Lung (tissue), 12 donors: Measurements from ENCODE around the gene ZBTB7B. TPM values are rescaled to one million over a fixed set of nuclear protein-coding genes. Genes with fewer than 3 reads are reported as not detected.

ENCODE experiments used
- ATAC-seq: fragments of 200-7000 bp; cut with Tn5 transposase; one replicate; pipeline ENCODE4 v1.9.1; 2020; ENCODE audit warnings: moderate number of reproducible peaks; ENCODE audit not compliant: insufficient read depth, low FRiP score
- DNase-seq, 3 donors: peaks; one replicate each; pipeline ENCODE4 v3.0.0-alpha.2; 2013 to 2017
- H3K27ac ChIP-seq, 2 donors: one replicate each; pipeline ENCODE4 v1.5.1; 2013; ENCODE audit warnings: mild to moderate bottlenecking in 2 of 2, moderate library complexity in 2 of 2, control low read depth in 1 of 2, inconsistent platforms in 1 of 2, low read depth in 1 of 2, low read length in 1 of 2
- H3K27me3 ChIP-seq, 3 donors: one replicate each; pipeline ENCODE4 v1.5.1; 2013; ENCODE audit warnings: low read length in 2 of 3; ENCODE audit not compliant: control insufficient read depth in 3 of 3, insufficient read depth in 3 of 3
- H3K36me3 ChIP-seq, 4 donors: one replicate each; pipeline ENCODE4 v1.5.1; 2013; ENCODE audit warnings: low read length in 4 of 4, mild to moderate bottlenecking in 1 of 4, moderate library complexity in 1 of 4; ENCODE audit not compliant: control insufficient read depth in 4 of 4, insufficient read depth in 4 of 4
- H3K4me1 ChIP-seq, 5 donors: one replicate each; pipeline ENCODE4 v1.5.1; 2013; ENCODE audit warnings: low read length in 5 of 5, mild to moderate bottlenecking in 2 of 5, moderate library complexity in 1 of 5; ENCODE audit not compliant: control insufficient read depth in 5 of 5, insufficient read depth in 5 of 5
- H3K4me3 ChIP-seq: one replicate; pipeline ENCODE4 v1.5.1; 2013; ENCODE audit warnings: mild to moderate bottlenecking, control low read depth, moderate library complexity
- H3K9ac ChIP-seq, 2 donors: one replicate each; pipeline ENCODE4 v1.5.1; 2013; ENCODE audit warnings: low read length in 2 of 2, control low read depth in 1 of 2; ENCODE audit not compliant: insufficient read depth in 1 of 2
- H3K9me3 ChIP-seq, 4 donors: one replicate each; pipeline ENCODE4 v1.5.1; 2013; ENCODE audit warnings: low read length in 3 of 4, mild to moderate bottlenecking in 1 of 4, moderate library complexity in 1 of 4; ENCODE audit not compliant: control insufficient read depth in 4 of 4, insufficient read depth in 3 of 4
- CTCF ChIP-seq: IDR thresholded peaks from 2 replicates; pipeline ENCODE4 v1.5.1; 2012; ENCODE audit warnings: mild to moderate bottlenecking; ENCODE audit errors: control extremely low read depth, extremely low read depth
- WGBS, 2 donors: extraction: QIAGEN DNeasy Blood & Tissue Kit; methylation state at CpG; one replicate each; pipeline ENCODE4 v1.1.7; 2013; 5-methylcytosine and 5-hydroxymethylcytosine counted together
- polyA plus RNA-seq, 2 donors: library from polyadenylated mRNA; stranded (reverse); fragments of 200-250 nt; gene quantifications; one replicate each; pipeline ENCODE4 v1.2.1, GENCODE V29; 2013
- total RNA-seq, 2 donors: library from RNA; depleted of rRNA in 1 of 2; stranded (reverse); fragments of >200 nt in 1 of 2; gene quantifications; one replicate each; pipeline ENCODE4 v1.2.1, GENCODE V29; 2014 to 2021
- donor health status: control.
- donor health status: control.
- donor health status: Bipolar disorder and iron deficiency.
- donor health status: healthy.
- donor health status: DM: yes; HTN: yes; CAD: no.

The ZBTB7B gene
- total and polyA plus RNA-seq, 4 donors = 41.9 to 83.3 (median 55.2) TPM

DNA sequence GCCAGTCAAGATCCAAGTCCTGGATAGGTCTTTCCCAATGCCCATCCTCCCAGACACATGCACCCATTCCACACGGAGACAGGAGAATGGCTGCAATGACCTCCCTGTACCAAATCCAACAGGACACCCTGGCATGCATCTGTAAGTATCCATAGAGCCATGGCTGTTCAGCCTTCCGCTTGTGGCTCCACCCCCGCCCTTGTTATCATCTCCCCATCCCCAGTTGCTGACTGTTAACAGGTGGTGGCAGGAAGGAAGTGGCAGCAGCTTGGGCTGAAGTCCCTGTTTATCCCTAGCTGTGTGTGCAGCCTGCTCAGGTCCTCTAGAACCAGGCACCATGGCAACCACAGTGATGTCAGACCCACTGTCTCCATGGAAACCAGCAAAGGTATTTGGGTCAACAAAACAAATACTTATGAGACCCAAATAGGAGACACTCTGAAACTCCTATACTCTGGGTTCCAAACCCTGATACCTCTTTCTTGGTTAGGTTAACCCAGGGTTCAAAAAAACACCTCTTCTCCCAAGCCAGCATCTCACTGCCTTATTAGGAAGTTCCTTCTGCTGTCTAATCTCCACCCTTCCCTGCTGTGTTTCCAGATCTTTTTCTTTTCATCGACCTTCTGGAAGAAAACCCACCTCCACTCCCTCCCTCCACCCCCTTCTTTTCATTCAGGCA lies 47.4 kb upstream of the ZBTB7B start:
- peaks cover 0 to 18% (median 10%) of the 10 kb centered on the region in 4 donors for H3K36me3 ChIP-seq
- DNase-seq (peak; percentile 67 to 83 (median 76)), ATAC-seq (peak; percentile 9)
- peak overlapping the region; percentile 65 to 79 for H3K9ac ChIP-seq
- H3K4me1 ChIP-seq = peaks cover 7 to 27% (median 19%) of the 10 kb centered on the region in 5 donors
- TF ChIP-seq CTCF = no peak
- no peaks in the 10 kb centered on the region for H3K27me3 ChIP-seq
- H3K27ac ChIP-seq = peak overlapping the region; percentile 72 to 87
- no peaks in the 10 kb centered on the region for H3K9me3 ChIP-seq
- peak overlapping the region; percentile 4 for H3K4me3 ChIP-seq
- WGBS, 2 donors = 4% methylated on average over 4 of the region's 4 CpGs

- Histone ChIP-seq H3K9ac (peak within 1 kb of the TSS; percentile 65 to 79), H3K4me3 (peak within 1 kb of the TSS; percentile 25), H3K36me3 (peaks cover 0 to 11% (median 9%) of the 10 kb centered on the region in 4 donors), H3K27ac (peak within 1 kb of the TSS; percentile 72 to 87), H3K27me3 (no peaks in the 10 kb centered on the region), H3K4me1 (peaks cover 10 to 31% (median 22%) of the 10 kb centered on the region in 5 donors), H3K9me3 (no peaks in the 10 kb centered on the region)
- WGBS, 2 donors = 0% methylated on average over 18 of the region's 18 CpGs
- no peak for TF ChIP-seq CTCF
- ATAC-seq (peak; percentile 82), DNase-seq (peak; percentile 92 to 98 (median 98))
These were observed 46.7 kb upstream of the ZBTB7B start, which contains the start of gene PBXIP1 for GRCh38 chr1:154955718-154956543. TSS of gene PBXIP1 (minus strand) at chr1:154956099. CDS start at chr1:154953721, 2,378 bp downstream.

DNA sequence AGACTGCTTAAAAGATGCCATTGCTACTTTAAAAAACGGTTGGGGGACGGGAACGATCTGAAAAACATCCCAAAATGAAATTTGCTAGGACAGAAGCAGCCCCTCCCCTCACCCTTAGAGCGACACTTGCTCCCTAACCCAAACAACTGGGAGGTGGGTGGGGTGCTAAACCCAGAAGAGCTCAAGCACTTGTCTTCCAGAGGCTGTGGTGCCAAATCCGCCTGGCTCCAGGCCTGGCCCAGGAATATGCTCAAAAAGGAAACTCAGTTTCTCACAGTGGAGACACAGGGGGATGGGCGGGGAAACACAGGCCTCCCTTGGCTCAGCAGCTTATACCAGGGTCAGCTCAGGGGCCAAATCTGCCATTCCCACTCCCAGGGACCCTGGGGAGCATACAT lies 46.1 kb upstream of the ZBTB7B start:
- ATAC-seq = no peak
- 20 to 24% methylated on average over 6 of the region's 6 CpGs for WGBS, 2 donors
- Histone ChIP-seq H3K9me3 (no peaks in the 10 kb centered on the region), H3K36me3 (peaks cover 0 to 9% (median 8%) of the 10 kb centered on the region in 4 donors), H3K27ac (peak overlapping the region; percentile 70 to 87), H3K4me1 (peaks cover 10 to 34% (median 22%) of the 10 kb centered on the region in 5 donors), H3K27me3 (no peaks in the 10 kb centered on the region), H3K4me3 (peak overlapping the region; percentile 25), H3K9ac (peak overlapping the region; percentile 65 to 77)
- TF ChIP-seq CTCF = no peak
- DNase-seq = peak in 1 of 3 donors; percentile 52
